Cortex of kidney (tissue), 1 donor: Measurements from ENCODE around the gene ZNRF1.
"Not testable (repeated sequence)": the region's sequence is repeated elsewhere in the genome, so short reads cannot be mapped to it uniquely, and the experiment has no call there.

Source experiments
- DNase-seq: peaks from one replicate; lab custom pipeline; 2025; lab: John Stamatoyannopoulos, UW

ZNRF1 gene

GRCh38 chr16:75079346-75079926, 80.6 kb downstream of the ZNRF1 start:
- no peak for DNase-seq

GRCh38 chr16:75080205-75081029, 81.6 kb downstream of the ZNRF1 start:
- DNase-seq: no peak

GRCh38 chr16:75081179-75081859, 82.5 kb downstream of the ZNRF1 start:
- no peak for DNase-seq

GRCh38 chr16:75083813-75084212, 85.0 kb downstream of the ZNRF1 start:
- DNase-seq: no peak

- no peak for DNase-seq
Observed at GRCh38 chr16:75085556-75085955, 86.7 kb downstream of the ZNRF1 start.

GRCh38 chr16:75086281-75086680, 87.5 kb downstream of the ZNRF1 start:
- DNase-seq: no peak

GRCh38 chr16:75086688-75087374, 88.0 kb downstream of the ZNRF1 start:
- no peak for DNase-seq

- no peak for DNase-seq
Observed at GRCh38 chr16:75087375-75087979, 88.7 kb downstream of the ZNRF1 start.

- no peak for DNase-seq
Observed at GRCh38 chr16:75088216-75088615, 89.4 kb downstream of the ZNRF1 start.

GRCh38 chr16:75088934-75089333, 90.1 kb downstream of the ZNRF1 start:
- no peak for DNase-seq

- DNase-seq: no peak
Observed at GRCh38 chr16:75089486-75090202, 90.8 kb downstream of the ZNRF1 start.

- DNase-seq: not testable (repeated sequence)
Observed at GRCh38 chr16:75090899-75091298, 92.1 kb downstream of the ZNRF1 start.

- DNase-seq: not testable (repeated sequence)
Observed at GRCh38 chr16:75091619-75092018, 92.8 kb downstream of the ZNRF1 start.

GRCh38 chr16:75092777-75093176, 94.0 kb downstream of the ZNRF1 start:
- no peak for DNase-seq

- DNase-seq: no peak
Observed at GRCh38 chr16:75093598-75094540, 95.0 kb downstream of the ZNRF1 start.

- no peak for DNase-seq
Observed at GRCh38 chr16:75095204-75095621, 96.4 kb downstream of the ZNRF1 start.

- no peak for DNase-seq
Observed at GRCh38 chr16:75096656-75097055, 97.8 kb downstream of the ZNRF1 start.

- DNase-seq: no peak
Observed at GRCh38 chr16:75097191-75097761, 98.5 kb downstream of the ZNRF1 start.

- no peak for DNase-seq
Observed at GRCh38 chr16:75097941-75098901, 99.4 kb downstream of the ZNRF1 start.
